GM18511 (cell line): ENCODE data around the gene RAPGEF6.
"Not testable (repeated sequence)": the region's sequence is repeated elsewhere in the genome, so short reads cannot be mapped to it uniquely, and the experiment has no call there.

Experiments used
- ATAC-seq: cut with Tn5 transposase; IDR thresholded peaks from one replicate; pipeline ENCODE4 v1.9.1; 2021; ENCODE audit warnings: mild to moderate bottlenecking, moderate library complexity; ENCODE audit not compliant: unreplicated experiment

Gene RAPGEF6

GRCh38 chr5:131396015-131396414 lies 239.0 kb downstream of the RAPGEF6 start:
- ATAC-seq, result peak; percentile 83

DNA sequence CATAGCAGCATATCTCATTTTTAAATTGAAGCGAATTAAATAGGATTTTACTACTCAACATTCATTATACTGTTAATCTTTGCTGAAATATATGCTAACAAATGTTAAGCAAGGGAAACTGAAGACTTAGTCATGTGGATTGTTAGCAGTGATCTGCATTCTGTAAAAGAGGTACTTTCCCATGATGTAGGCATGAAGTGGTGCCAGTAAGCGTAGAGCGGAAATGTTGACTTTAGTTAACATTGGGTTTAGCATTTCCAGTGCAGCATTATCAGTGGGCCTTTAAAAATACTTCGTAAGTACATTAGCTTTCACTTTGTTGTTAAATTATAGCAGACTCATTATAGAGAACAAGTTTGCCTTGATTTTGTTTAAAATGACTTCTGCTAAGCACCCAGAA lies 240.9 kb downstream of the RAPGEF6 start:
- peak; percentile 71 for ATAC-seq

DNA sequence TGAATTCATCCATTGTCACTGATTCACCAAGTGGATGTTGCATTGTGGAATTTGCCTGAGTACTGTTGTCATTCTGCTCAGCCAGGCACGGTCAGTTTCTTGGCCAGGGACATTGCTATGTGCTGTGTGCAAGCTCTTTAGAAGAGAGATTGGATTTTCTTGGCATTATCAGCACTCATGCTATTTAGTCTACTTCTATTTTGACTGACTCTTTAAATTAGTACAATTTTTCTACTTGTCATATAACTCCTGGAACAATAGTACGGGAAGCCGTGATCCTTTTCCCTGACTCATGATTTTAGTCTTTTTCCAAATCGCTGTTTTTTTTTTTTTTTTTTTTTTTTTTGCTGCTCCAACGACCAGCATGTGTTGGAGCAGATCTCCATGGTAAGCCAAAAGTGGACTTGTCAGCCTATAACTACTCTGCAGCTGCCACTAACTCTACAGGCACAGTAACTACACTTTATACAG lies 241.5 kb downstream of the RAPGEF6 start:
- no peak for ATAC-seq

DNA sequence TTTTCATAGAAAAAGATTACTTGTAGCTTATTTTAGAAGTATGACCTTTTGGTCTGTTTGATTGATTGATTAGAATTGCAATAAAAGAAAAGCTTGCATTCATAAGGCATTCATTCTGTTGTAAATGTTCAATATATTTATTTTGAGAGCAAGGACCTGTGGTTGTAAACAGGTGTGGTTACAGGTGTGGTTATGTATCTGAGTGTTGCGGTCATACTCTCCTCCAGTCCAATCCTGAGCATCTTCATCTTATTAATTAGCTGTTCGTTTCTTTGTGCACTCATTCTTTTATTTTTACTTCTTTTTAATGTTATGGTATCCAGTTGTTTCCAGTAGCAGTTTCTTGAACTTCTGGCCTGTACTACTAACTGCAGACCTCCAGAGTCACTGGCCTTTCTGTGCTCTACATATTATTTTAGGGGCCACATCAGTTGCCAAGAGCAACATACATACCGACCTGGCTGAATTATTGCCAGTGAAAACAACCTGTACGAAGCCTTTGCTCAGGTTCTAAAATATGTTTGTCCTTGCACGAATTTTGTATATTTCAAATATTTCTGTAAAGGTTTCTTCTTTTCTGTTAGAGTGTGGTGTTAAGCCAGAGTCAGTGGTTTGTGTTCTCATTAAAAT lies 242.4 kb downstream of the RAPGEF6 start:
- no peak for ATAC-seq

GRCh38 chr5:131389869-131390265 lies 245.2 kb downstream of the RAPGEF6 start:
- ATAC-seq, result no peak

DNA sequence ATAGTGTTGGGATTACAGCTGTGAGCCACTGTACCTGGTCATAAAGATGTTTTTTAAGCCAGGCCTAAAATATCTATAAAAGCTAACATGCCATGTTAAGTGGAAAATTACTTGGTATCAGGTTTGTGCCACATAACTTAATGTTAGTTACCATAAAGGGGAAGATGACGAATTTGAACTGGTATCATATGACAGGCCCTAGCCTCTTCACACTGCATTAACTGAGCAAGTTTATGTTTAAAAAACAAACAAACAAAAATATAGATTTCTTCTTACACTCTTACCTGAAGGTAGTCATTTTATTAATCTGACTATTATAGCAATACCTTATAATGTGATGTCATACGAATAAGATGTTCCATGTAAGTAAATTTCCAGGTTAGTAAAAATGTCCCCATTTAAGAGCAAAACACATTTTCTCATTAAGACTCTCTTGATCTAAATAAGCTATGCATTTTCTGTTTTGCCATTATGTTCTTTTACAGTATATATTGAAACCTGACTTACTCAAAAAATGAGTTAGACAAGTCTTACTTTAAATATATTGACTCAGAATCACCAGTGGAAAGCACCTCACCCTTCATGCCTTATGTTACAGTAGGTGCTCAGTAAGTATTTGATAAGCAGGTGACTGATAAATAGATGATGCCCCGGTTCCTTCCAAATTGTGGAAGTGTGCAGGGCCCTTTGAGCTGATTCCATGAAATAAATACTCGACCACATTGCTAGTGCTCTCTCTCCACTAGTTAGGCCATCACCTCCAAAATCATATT lies 245.7 kb downstream of the RAPGEF6 start:
- ATAC-seq, result peak; percentile 34

GRCh38 chr5:131387255-131387654 lies 247.8 kb downstream of the RAPGEF6 start:
- no peak for ATAC-seq

GRCh38 chr5:131386779-131387178 lies 248.2 kb downstream of the RAPGEF6 start:
- no peak for ATAC-seq

DNA sequence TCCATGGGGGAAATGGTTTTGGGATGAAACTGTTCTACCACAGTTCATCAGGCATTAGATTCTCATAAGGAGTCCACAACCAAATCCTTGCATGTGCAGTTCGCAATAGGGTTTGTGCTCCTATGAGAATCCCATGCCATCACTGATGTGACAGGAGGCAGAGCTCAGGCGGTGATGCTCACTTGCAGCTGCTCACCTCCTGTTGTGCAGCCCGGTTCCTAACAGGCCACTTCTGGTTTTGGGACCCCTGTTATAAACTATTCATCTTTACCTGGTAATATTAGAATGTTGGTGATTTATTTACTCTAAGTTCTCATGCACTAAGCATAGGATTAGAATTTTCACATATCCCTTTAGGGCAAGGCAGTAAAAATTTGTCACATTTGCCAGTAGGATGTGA lies 248.9 kb downstream of the RAPGEF6 start:
- ATAC-seq, result no peak

DNA sequence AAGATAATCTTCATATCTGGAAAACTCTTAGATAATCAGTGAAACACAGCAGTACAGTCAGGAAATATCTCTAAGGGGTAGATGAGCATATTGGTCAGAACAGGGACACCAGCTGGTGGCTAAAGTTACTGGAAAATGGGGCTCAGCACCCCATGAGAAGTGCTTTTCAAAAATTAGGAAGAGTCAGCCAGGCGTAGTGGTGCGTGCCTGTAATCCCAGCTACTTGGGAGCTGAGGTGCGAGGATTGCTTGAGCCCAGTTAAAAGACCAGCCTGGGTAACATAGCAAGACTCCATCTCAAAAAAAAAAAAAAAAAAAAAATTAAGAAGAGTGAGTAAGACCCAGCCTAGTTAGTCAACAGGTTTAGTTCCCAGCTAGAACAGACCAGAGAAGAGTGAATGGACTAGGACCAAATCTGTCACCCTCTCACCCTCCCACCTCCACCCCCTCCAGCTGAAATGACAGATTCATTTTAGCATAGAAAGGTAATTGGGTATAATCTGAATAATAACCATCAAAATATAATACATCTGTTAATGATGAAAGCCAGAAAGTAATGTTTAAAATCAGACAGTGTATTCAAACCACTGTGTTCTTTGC lies 250.3 kb downstream of the RAPGEF6 start:
- ATAC-seq, result no peak

GRCh38 chr5:131384173-131384572 lies 250.9 kb downstream of the RAPGEF6 start:
- no peak for ATAC-seq

GRCh38 chr5:131382407-131383395 lies 252.3 kb downstream of the RAPGEF6 start:
- ATAC-seq, result peak; percentile 67

DNA sequence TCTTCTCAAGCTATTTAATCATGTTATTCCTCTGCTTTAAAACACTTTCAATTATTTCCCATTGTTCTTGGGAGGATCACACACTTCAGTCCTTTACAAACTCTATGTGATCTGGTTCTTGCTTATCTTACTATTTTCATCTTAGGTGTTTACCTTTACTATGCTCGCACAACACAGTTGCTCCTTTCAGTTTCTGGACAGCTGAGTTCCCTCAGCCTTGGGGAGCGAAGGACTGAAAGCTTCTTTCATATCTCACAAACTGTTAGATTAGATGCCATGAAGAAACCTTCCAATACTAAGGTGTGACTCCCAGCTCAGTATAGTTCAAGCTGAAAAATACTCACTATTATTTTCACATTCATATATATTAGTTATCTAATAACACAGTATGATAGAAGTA lies 253.3 kb downstream of the RAPGEF6 start:
- peak; percentile 60 for ATAC-seq

GRCh38 chr5:131381021-131381420 lies 254.0 kb downstream of the RAPGEF6 start:
- ATAC-seq, result no peak

- not testable (repeated sequence) for ATAC-seq
Measured at GRCh38 chr5:131380238-131380637, 254.8 kb downstream of the RAPGEF6 start.

GRCh38 chr5:131379723-131380122 lies 255.3 kb downstream of the RAPGEF6 start:
- peak; percentile 42 for ATAC-seq

- no peak for ATAC-seq
Measured at GRCh38 chr5:131378721-131379541, 256.1 kb downstream of the RAPGEF6 start.

DNA sequence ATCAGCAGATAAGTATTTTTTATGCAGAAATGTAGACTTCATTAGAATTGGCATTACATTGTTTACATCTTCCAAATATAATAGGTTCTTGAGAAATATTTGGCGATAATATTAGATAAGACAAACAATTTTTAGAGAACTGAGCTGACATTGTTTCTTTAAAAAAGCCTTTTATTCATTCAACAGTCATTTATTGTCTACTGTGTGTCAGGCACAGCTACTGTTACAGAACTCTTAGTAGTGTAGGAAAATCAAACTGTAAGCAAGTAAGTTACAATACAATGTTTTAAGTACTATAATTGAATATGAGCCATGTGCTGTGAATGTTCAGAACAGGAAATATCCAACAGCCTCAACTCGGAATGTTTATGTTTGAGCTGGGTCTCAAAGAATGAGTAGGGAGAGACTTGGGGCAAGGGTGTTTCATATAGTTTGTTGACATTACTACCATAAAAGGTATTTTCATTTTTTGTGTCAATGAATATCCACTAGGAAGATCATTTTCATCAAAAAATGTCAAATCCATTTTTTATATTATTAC lies 257.2 kb downstream of the RAPGEF6 start:
- ATAC-seq, result no peak

GRCh38 chr5:131377346-131377745 lies 257.7 kb downstream of the RAPGEF6 start:
- no peak for ATAC-seq

- peak; percentile 24 for ATAC-seq
Measured at GRCh38 chr5:131375351-131375750, 259.7 kb downstream of the RAPGEF6 start.
